Erythroblast (primary cell): ENCODE measurements around the gene KIF16B.

Experiments
- GATA1 ChIP-seq: IDR thresholded peaks from 2 replicates; pipeline ENCODE4 v1.6.1; 2011; ENCODE audit warnings: low read depth, mild to moderate bottlenecking, control low read depth, low read length, moderate library complexity
- POLR2A ChIP-seq: IDR thresholded peaks from 2 replicates; pipeline ENCODE4 v1.6.1; 2011; ENCODE audit warnings: mild to moderate bottlenecking, low read length

DNA sequence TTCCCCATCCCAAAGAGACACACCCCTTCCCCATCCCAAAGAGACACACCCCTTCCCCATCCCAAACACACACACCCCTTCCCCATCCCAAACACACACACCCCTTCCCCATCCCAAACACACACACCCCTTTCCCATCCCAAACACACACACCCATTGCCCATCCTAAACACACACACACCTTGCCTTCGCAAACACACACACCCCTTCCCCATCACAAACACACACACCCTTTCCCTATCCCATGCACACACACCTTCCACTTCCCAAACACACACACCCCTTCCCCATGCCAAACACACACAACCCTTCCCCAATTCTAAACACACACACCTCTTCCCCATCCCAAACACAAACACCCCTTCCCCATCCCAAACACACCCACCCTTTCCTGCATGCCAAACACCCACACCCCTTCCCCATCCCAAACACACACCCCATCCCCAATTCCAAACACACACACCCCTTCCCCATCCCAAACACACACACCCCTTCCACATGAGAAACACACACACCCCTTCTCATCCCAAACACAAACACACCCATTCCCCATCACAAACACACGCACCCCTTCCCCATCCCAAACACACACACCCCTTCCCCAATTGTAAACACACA lies 315.3 kb downstream of the KIF16B start:
- no peak for TF ChIP-seq POLR2A
- TF ChIP-seq GATA1, result no peak
